Smooth muscle cell (in vitro differentiated cells): Measurements from ENCODE around the gene MFRP. TPM values are rescaled to one million over a fixed set of nuclear protein-coding genes. Genes with fewer than 3 reads are reported as not detected.
A peak's percentile ranks its signal among the peaks of the same experiment; 100 is the strongest.

ENCODE experiments used
- DNase-seq: peaks from one replicate; lab custom pipeline; 2025; ENCODE audit not compliant: unreplicated experiment; lab: John Stamatoyannopoulos, UW
- H2AFZ ChIP-seq: fragments of 200-600 bp; sonication (generic); 2 replicates; pipeline ENCODE4 v1.6.0; 2016; ENCODE audit warnings: antibody characterized with exemption, low read depth, mild to moderate bottlenecking
- H3F3A ChIP-seq: fragments of 200-600 bp; sonication (generic); 2 replicates; pipeline ENCODE4 v1.6.0; 2017; ENCODE audit warnings: antibody characterized with exemption, low read depth
- H3K27ac ChIP-seq: fragments of 200-600 bp; sonication (generic); 2 replicates; pipeline ENCODE4 v1.5.1; 2016; ENCODE audit warnings: low read depth, mild to moderate bottlenecking
- H3K27me3 ChIP-seq: fragments of 200-600 bp; sonication (generic); 2 replicates; pipeline ENCODE4 v1.6.1; 2016; ENCODE audit warnings: low read depth, mild to moderate bottlenecking
- H3K36me3 ChIP-seq: fragments of 200-600 bp; sonication (generic); 2 replicates; pipeline ENCODE4 v1.5.1; 2016; ENCODE audit warnings: low read depth
- H3K4me1 ChIP-seq: fragments of 200-600 bp; sonication (generic); 2 replicates; pipeline ENCODE4 v1.5.1; 2016; ENCODE audit warnings: low read depth
- H3K4me2 ChIP-seq: fragments of 200-600 bp; sonication (generic); 2 replicates; pipeline ENCODE4 v1.6.0; 2016; ENCODE audit warnings: mild to moderate bottlenecking
- H3K4me3 ChIP-seq: fragments of 200-600 bp; sonication (generic); 2 replicates; pipeline ENCODE4 v1.5.1; 2016; ENCODE audit warnings: mild to moderate bottlenecking
- H3K79me2 ChIP-seq: fragments of 200-600 bp; sonication (generic); 2 replicates; pipeline ENCODE4 v1.6.0; 2016; ENCODE audit warnings: low read depth, mild to moderate bottlenecking
- H3K9ac ChIP-seq: fragments of 200-600 bp; sonication (generic); 2 replicates; pipeline ENCODE4 v1.6.0; 2016; ENCODE audit warnings: low read depth
- H3K9me3 ChIP-seq: fragments of 200-600 bp; sonication (generic); replicated peaks from 2 replicates; pipeline ENCODE4 v1.5.1; 2016; ENCODE audit warnings: low read depth
- H4K20me1 ChIP-seq: fragments of 200-600 bp; sonication (generic); 2 replicates; pipeline ENCODE4 v1.6.0; 2016; ENCODE audit warnings: low read depth
- CTCF ChIP-seq: fragments of 200-600 bp; sonication (generic); IDR thresholded peaks from 2 replicates; pipeline ENCODE4 v1.5.1; 2017; ENCODE audit warnings: borderline replicate concordance, mild to moderate bottlenecking, antibody characterized with exemption; ENCODE audit not compliant: insufficient read depth, poor library complexity, severe bottlenecking
- WGBS: methylation state at CpG from one replicate; pipeline ENCODE4 v1.1.7; 2016; ENCODE audit warnings: low lambda C conversion rate; 5-methylcytosine and 5-hydroxymethylcytosine counted together
- polyA plus RNA-seq: library from polyadenylated mRNA; unstranded; fragments of >200 nt; fragmentation: Nextera tagmentation; extraction: Ambion mirVana; gene quantifications from 2 replicates; pipeline ENCODE4 v1.2.1, GENCODE V29; 2016
- total RNA-seq: library from RNA; depleted of rRNA; stranded (reverse); fragments of >200 nt; gene quantifications from 2 replicates; pipeline ENCODE4 v1.2.3, GENCODE V29; 2014

Gene MFRP
- total and polyA plus RNA-seq, 2 experiments from 2014 or later = not detected

GRCh38 chr11:119318240-119319135, 28.0 kb downstream of the MFRP start:
- Histone ChIP-seq H3F3A (peaks cover 38% of the 10 kb centered on the region), H3K4me3 (no peak overlapping the region), H4K20me1 (no peaks in the 10 kb centered on the region), H3K4me2 (peak overlapping the region; percentile 100), H3K36me3 (no peaks in the 10 kb centered on the region), H3K9me3 (no peaks in the 10 kb centered on the region), H3K4me1 (peaks cover 61% of the 10 kb centered on the region), H3K27ac (peak overlapping the region; percentile 69), H3K27me3 (no peaks in the 10 kb centered on the region), H3K79me2 (no peaks in the 10 kb centered on the region), H2AFZ (peak overlapping the region; percentile 40), H3K9ac (peak overlapping the region; percentile 27)
- TF ChIP-seq CTCF = no peak
- no peak for DNase-seq
- 32% methylated on average over 22 of the region's 22 CpGs for WGBS

- DNase-seq = no peak
- Histone ChIP-seq H3K4me2 (peak overlapping the region; percentile 100), H4K20me1 (no peaks in the 10 kb centered on the region), H3F3A (peaks cover 38% of the 10 kb centered on the region), H3K9ac (no peak overlapping the region), H3K9me3 (no peaks in the 10 kb centered on the region), H3K27me3 (no peaks in the 10 kb centered on the region), H3K4me1 (peaks cover 61% of the 10 kb centered on the region), H3K4me3 (peak overlapping the region; percentile 73), H2AFZ (no peak overlapping the region), H3K79me2 (no peaks in the 10 kb centered on the region), H3K27ac (peak overlapping the region; percentile 69), H3K36me3 (no peaks in the 10 kb centered on the region)
- 54% methylated on average over 14 of the region's 14 CpGs for WGBS
- no peak for TF ChIP-seq CTCF
Observed at GRCh38 chr11:119317592-119318239, 28.8 kb downstream of the MFRP start.

- H3K36me3 ChIP-seq = no peaks in the 10 kb centered on the region
- peak within 1 kb of the TSS; percentile 77 for H2AFZ ChIP-seq
- H3K9me3 ChIP-seq = no peaks in the 10 kb centered on the region
- H3F3A ChIP-seq = peaks cover 34% of the 10 kb centered on the region
- H3K27me3 ChIP-seq = no peaks in the 10 kb centered on the region
- 2% methylated on average over 61 of the region's 74 CpGs for WGBS
- peak; percentile 4 for TF ChIP-seq CTCF
- H3K4me1 ChIP-seq = peaks cover 61% of the 10 kb centered on the region
- H3K4me3 ChIP-seq = peak within 1 kb of the TSS; percentile 73
- H3K9ac ChIP-seq = peak within 1 kb of the TSS; percentile 43
- DNase-seq = no peak
- peak within 1 kb of the TSS; percentile 69 for H3K27ac ChIP-seq
- peak within 1 kb of the TSS; percentile 100 for H3K4me2 ChIP-seq
- no peaks in the 10 kb centered on the region for H4K20me1 ChIP-seq
- H3K79me2 ChIP-seq = no peaks in the 10 kb centered on the region
Observed at GRCh38 chr11:119316729-119317591, 29.5 kb downstream of the MFRP start, which contains the start of gene MCAM. Gene MCAM (minus strand): TSS chr11:119317130. CDS start chr11:119317101, 29 bp downstream.
